Measurements from ENCODE around the gene HOXC12.

The HOXC12 gene

DNA sequence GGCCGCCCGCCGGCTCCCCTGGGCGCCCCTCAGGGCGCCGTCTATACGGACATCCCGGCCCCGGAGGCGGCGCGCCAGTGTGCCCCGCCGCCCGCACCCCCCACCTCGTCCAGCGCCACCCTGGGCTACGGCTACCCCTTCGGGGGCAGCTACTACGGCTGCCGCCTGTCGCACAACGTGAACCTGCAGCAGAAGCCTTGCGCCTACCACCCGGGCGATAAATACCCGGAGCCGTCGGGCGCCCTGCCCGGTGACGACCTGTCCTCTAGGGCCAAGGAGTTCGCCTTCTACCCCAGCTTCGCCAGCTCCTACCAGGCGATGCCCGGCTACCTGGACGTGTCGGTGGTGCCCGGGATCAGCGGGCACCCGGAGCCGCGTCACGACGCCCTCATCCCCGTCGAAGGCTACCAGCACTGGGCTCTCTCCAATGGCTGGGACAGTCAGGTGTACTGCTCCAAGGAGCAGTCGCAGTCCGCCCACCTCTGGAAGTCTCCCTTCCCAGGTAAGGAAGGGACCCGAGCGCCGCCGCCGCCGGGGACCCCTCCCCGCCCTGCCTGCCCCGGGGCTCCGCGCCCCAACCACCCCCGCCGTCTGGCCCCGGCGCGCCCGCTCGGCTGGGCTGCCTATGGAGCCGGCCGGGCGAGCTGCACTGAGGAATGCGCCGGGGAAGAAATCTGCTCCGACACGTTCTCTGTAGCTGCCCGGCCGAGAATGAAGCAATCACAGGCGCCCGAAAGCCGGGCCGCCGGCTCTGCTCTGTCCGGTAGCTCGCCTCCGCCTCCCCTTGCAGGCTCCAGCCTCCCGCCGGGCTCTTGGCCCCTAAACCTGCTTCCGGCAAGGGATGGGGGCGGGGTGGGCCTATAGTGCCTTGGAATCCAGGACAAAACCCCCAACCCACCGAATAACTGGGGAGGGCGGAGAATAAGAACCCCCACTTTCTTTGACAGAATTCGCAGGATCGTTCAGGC lies 15.3 kb upstream of the HOXC12 start:
- DNase-seq = no peak

DNA sequence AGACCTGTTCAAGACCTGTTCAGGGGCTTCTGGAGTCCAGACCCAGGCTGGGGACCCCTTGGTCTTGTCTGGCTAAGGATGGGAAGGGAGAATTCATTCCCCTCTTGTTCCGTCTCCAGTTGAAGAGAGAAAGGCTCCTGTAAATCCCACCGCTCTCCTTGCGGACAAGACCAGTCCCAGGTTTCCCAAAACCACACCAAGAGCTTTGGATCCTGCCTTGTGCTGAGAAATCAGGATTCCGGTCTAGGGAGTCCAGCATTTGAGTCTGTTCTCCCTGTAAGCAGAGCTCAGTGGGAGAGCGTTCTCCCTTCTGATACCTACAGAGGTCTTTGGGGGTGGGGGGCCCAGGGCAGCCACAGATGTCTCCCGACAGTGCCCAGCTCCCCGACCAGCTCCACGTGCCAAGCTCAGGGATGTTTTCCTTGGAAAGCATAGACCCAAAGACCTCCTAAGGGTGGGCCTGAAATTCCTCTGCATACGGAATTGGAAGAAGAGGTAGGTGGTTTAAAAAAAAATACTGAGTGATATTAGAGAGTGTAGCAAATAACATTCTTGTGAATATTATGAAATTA lies 14.2 kb upstream of the HOXC12 start:
- DNase-seq = no peak

DNA sequence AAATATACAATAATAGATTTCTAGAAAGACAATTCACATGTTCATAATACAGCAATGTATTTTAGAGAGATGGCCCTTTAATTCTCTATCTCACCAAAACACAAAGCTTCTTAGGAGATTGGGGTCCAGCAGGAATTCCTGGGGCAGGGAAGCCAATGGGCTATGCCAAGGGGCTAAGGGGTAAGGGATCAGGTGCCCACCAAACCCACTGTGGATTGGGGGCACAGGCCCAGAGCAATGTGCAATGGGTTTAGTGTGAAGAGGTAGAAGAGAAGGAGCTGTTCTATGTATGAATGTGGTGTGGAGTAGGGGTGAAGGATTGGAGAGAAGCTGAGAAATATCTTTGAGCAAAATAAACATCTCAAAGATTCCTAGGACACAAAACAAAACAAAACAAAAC lies 13.5 kb upstream of the HOXC12 start:
- DNase-seq = no peak

DNA sequence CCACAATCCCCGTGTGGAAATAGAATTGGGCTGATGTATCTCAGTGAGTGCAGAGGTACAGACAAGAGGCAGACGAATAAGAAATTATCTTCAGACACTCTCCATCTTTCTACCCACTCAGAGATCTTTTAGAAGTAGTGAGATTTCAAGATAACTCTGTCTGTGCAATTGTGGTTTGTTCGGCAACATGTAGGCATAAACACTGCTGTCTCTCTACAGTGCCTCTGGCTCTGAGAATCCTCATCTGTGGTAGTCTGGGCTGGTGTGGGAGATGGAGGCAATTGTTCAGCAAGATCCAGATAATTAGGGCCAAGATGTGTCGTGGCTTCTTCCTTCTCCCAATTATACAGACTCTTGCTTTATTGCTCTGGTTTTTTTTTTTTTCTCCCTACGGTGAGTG lies 13.0 kb upstream of the HOXC12 start:
- DNase-seq = no peak

DNA sequence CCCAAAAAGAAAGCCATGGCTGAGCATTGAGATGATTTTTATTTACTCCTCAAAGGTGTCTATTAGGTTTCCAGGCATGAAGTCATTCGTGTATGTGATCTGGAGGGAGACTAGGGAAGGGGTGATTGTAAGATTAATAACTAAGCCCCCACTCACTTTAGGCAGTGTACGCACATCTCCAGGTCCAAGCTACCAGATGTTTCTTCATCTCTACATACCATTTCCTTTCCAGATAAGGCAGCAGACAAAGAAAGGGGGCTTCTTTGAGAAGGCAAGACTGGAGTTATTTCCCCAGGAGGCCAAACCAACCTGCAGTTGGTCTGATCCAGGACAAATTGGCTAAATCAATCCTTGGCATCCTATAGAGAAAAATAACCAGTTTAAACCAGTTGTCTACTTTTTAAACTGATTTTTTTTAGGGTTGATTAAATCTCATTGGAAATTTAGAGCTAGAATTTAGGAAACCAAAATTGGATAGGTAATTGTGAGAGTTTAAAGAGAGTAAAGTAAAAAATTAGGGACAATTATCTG lies 12.2 kb upstream of the HOXC12 start:
- DNase-seq = no peak

DNA sequence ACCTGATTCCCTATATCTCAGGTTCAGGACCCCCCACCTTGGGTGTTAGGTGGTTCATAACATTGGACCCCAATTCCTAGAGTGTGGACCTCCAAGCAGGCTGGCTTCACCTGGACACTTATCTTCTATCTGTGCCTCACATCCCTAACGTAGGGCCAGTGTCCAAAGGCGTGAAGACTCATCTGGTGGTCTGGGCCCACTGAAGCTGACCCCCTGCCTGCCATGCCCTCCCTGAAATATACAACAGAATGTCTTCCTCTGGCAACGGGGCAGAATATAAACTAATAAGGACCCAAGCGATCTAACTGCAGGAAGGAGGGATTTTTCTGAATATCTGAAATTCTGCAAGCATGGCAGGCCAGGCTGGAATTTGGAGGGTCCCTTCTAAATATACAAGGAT lies 10.5 kb upstream of the HOXC12 start:
- DNase-seq = no peak

DNA sequence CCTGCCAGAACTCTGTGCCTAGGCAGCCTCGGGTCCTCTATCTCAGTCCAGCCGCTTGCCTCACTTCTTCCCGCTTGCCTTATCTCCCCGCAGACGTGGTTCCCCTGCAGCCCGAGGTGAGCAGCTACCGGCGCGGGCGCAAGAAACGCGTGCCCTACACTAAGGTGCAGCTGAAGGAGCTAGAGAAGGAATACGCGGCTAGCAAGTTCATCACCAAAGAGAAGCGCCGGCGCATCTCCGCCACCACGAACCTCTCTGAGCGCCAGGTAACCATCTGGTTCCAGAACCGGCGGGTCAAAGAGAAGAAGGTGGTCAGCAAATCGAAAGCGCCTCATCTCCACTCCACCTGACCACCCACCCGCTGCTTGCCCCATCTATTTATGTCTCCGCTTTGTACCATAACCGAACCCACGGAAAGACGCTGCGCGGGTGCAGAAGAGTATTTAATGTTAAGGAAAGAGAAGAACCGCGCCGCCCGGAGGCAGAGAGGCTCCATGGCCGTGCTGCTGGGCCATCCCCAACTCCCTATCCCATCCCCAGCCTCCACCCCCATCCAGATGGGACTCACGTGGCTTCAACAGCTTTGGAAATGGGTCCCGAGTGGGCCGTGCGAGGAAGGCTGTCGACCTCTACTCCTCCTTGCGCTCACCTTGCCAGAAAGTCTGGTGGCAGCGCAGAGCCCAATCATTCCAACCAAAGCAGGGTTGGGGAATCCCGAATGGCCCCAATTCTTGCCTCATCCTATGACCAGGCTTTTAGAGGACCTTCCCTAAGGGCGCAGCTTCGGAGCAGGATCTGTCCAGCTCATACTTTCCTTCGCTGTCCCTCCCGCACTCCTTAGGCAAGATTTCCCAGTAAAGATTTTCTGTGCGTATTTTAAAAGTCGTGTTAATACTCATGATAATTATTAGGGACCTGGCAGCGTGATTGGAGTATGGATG lies 9.5 kb upstream of the HOXC12 start:
- no peak for DNase-seq

DNA sequence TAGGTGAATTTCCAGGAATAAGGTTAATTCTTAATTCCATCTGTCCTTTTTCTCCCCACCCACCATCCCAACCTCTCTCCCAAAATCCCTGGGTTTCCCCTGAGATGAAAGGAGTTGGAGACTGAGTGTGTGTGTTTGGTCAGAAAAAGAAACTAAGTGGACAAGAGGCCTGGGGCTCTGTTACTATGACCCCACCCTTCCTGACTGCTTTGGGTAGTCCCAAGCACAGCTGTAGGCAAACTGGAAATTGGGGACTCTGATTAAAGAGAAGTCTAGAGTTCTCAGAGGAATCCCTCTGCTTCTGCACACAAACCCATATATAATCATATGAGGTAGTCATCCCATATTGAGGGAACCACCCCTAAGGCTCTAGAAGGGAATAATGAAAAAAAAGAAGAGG lies 7.0 kb upstream of the HOXC12 start:
- DNase-seq = no peak

DNA sequence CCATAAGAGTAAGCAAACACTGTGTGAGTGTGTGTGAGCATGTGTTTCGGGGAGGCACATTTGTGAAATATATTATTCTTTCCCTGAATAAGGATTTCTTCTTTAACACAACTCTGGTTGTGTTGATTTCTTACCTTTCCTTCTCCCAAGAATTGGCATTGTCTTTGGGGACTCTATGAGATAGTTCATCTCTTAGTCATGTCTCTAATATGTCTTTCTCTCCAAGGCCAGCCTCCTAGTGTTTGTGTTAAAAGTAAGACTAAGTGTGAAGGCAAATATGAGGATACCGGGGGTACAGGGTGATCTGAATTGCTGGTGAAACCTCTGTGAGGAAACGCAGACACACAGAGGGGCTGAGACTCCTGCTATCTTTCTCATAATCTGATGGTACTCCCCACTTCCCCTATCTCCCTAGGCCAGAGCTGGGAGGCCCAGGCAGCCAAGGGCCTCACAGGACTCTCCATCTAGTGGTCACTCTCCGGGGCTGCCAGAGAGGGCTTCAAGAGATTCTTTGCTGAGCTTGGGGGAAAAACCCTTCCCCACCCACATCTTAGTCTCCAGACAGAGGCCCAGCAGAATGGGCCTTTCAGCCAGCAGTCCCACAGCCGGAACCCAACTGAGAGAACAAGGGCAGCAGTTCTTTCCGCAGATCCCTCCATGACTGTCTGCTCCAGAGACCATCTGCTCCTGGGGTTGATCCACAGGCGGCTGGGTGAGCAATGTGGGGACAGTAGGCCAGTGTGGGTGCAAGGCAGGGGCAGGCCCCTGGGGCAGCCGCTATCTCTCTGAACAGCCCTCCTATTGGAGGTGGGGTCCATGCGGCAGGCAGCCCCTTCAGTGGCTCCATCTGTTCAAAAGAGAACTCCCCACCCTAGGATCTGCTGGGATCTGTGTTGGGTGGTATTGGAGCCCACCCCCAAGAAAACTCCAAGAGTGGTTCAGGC lies 5.8 kb upstream of the HOXC12 start:
- no peak for DNase-seq

DNA sequence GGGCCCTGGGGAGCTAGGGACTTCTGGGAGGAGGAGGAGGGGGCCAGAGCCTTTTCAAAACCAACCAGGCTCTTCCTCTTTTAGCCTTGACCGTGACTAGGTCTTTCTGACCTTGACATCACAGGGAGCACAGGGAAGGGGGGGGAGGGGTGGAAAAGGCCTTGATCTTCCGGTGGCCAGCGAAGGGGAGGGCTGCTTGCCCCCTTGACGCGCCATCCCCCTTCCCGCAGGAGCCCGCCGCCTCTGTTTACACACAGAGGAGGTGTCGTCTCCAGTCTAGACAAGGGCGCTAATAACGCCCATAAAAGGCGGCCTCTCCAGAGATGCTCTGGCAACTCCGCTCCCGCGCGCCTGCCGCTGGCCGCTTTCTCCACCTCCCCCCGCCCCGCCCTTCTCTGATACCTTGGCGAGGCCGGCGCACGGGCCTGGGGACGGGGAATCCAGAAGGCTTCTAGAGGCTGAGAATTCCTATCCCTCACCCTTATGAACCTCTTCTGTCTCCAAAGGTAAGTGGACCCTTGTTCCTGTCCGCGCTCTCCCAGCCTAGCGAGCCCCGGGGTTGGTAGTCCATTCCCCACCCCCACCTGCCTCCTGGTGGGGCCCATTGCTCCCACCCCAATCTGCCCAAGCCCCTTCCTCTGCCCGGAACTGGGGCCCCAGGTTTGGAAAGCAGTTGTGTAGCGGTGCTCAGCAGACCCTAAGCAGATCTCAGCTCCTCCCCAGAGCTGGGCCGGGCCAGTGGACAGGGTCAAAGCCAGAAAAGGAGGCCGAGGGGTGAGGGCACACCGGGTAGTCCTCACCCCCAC lies 4.9 kb upstream of the HOXC12 start:
- DNase-seq = no peak

DNA sequence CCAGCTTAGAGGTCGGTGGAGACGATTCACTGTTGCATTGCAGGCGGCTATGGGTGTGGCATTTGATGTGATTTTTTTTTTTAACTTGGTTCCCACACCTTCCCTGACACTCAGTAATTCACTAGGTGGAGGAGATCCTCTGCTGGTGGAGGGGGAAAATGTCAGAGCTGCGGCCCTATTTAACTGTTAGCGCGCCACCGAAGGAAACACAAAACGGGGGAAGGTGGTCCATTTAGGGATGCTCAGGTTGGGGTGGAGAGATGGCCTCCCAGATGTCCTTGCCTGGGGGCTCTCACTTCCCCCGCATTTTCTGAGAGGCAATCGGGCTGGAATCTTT lies 4.3 kb upstream of the HOXC12 start:
- no peak for DNase-seq

DNA sequence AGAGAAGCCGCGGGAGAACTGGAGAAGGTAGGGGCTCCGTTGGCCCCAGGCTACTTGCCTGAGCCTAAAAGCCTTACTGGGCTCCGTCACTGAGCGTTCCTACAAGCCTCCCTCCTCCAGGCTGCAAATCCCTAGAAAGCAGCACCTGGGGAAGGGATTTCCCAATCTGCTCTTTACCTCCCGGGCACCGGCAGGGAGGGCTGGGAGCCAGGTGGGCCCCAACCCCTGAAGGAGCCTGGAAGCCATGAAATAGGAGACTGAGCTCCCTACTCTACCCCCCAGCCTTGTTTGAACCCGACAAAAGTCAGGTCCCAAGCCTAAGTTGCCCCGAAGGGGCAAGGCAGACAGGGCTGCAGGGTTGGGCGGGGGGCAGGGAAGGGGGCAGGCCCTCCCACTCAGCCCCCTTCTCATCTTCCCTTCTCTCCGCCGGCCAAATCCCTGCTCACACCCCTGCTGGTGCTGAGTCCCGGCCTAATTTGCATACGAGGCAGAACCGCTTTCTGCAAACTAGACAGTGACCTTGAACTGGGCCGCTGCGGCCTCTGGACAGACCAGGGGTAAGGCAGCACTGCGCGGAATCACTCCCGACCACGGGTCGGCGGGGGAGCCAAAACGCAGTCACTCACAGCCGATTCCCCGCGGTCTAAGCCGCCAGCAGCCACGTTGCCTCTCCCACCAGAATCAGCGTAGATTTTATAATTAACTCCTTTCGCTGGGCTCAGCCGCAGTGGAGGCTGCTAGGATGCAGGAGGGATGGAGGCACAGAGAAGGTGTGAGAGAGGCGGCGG lies 3.7 kb upstream of the HOXC12 start:
- DNase-seq = no peak

DNA sequence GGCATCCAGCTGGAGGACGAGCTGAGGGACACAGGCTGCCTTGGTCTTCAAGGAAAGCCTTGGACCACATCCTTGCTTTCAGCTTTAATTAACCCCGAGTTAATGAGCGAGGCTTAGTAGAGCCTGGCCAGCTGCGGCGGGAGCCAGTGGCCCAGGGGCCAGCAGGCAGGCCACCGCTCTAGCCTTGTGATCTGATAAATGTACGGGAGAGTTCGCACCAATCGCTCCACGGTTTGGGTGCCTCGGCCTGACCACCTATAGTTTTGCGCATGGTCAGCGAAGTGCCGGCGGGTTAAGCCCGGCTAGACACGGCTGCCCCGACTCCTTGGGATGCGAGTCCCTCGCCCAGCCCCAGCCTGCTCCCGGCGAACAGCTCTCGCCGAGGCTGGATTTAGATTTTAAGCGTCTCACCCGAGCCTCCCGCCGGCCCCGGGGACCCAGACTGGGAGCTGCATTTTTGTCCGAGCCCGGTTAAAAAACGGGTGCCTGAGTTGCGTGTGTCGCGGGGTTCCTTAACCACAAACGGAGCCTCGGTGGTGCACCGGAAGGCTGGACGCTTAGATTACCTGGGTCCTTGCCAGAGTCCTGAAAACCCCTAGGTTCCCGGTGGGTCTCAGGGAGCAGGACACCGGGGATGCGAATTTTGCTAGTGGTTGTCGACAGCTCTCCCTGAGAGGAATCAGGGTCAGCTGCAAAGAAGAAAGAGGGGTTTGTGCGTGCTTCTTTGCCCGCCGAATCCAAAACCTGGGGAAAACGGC lies 2.9 kb upstream of the HOXC12 start:
- DNase-seq = no peak

DNA sequence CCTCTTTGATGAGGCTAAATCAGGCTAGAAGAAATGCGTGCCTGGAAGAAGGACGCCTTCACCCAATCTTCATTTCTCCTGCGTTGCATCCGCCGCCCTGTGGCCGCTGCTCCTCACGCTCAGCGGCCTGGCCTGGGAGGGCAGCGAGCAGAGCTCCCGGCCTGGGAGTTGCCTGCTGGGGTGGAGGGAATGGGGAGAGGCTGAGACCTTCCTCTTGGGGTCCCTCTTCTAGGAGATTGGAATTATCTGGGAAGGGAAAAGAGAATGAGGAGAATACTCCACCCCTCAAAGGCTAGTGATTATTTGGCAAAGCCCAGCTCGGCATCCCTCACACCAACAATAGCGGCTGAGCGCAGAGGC lies 2.4 kb upstream of the HOXC12 start:
- DNase-seq = no peak

DNA sequence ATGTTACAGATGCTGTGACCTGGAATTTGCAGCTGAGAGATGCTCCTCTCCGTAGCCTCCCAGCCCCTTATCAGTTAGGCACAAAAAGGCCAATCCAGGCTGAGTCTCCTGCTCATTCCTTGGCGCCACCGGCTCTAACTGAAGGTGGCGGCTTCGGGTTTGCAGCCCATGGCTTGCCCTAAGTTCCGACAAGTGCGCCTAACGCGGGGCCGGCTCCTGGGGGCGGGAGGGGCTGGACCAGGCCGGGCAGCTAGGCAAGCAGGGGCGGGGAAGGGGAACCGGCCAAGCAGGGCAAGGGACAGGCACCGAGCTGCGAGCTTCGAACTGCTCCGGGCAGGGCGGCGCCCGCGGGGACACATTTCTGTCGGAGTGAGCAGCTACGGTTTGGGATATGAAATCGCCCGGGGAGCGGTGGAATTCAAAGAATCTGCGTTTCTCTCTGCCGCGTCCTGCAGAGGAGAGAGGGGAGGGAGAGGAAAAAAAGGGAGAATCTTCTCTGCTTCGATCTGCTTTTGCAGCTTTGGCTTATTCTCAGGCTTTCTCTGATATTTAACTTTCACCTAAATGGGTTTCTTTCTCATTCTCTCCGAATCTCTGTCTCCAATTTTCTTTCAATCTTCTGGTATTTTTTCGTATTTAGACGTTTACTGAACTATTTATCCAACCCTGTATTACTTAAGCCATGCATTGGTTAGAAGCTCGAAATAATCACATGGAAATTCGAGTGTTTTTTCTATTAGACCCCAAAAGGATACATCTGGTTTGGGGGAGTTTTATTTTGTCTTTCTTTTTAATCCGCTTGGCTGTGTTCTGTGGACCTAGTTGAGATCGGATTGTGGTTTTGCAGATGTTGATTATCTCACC lies 1.6 kb upstream of the HOXC12 start:
- DNase-seq = no peak

DNA sequence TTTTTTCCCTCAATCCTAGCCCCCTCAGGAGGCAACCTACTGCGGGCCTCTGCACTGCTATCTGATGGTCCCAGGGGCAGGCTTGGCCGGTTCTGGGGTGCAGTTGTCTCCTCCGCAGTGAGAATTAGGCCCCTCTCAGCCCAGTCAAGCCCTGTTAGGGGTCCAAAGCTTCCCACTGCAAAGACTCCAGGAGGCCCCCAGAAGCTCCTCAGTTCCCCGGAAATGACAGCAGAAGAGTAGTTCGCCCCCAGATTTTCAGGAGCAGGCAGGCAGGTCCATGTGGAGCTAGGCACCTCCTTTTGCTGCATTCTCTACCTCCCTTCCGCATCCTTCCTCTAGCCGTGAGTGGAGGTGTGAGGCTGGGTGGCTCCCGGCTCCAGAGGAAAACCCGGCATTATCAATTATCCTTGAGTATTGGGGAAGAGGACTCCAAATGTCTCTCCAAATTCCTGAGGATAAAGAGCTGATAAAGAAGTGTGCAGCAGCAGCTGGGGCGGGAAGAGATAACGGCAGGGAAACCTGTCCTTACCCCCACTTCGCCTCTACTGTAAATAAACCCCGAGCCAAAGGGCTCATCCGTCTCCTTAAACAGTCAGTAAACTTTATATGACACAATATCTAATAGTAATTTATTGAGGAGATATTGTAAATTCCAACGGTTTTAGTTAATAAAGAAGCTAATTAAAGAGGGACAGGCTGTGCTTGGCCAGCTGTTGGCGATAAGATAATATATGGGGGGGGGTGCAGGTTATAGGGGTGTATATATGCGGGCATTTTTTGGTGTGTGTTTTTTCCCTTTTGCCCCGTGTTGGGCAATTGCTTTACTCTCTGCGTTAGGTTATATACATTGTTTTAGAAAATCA lies 641 bp upstream of the HOXC12 start:
- no peak for DNase-seq

All from amygdala (tissue), 56 donors.